Measurements from ENCODE around the gene ZNRF3. TPM values are rescaled to one million over a fixed set of nuclear protein-coding genes. Genes with fewer than 3 reads are reported as not detected.
"Not testable (repeated sequence)": the region's sequence is repeated elsewhere in the genome, so short reads cannot be mapped to it uniquely, and the experiment has no call there.

The ZNRF3 gene
- total and polyA plus RNA-seq, 2 donors = 1.1 to 1.3 TPM

GRCh38 chr22:29079218-29079901 is 196.0 kb downstream of the ZNRF3 start:
- Histone ChIP-seq H3K9me3 (ENCODE audit: control insufficient read depth in 2 of 2, insufficient read depth in 1 of 2, low read length in 1 of 2) (no peaks in the 10 kb centered on the region), H3K4me1 (ENCODE audit: control insufficient read depth in 2 of 2, insufficient read depth in 2 of 2, low read length in 2 of 2) (peaks cover 44 to 63% of the 10 kb centered on the region in 2 donors), H3K27ac (ENCODE audit: low read depth in 1 of 2, low read length in 1 of 2) (peak overlapping the region; percentile 65 to 97), H3K27me3 (ENCODE audit: control insufficient read depth in 2 of 2, insufficient read depth in 1 of 2, low read length in 1 of 2) (peaks cover 0 to 8% of the 10 kb centered on the region in 2 donors), H3K4me3 (ENCODE audit: low read length in 2 of 2) (peak overlapping the region in 1 of 2 donors; percentile 23), H3K36me3 (ENCODE audit: control insufficient read depth in 2 of 2, insufficient read depth in 2 of 2, low read length in 1 of 2) (peaks cover 0 to 6% of the 10 kb centered on the region in 2 donors)
- peak in 2 of 9 donors; percentile 47 to 73 for DNase-seq (ENCODE audit: low read depth in 6 of 9, low spot score in 9 of 9)
- WGBS = 23% methylated on average over 8 of the region's 8 CpGs

GRCh38 chr22:29080106-29080975 is 197.0 kb downstream of the ZNRF3 start:
- Histone ChIP-seq H3K27me3 (ENCODE audit: control insufficient read depth in 2 of 2, insufficient read depth in 1 of 2, low read length in 1 of 2) (no peaks in the 10 kb centered on the region), H3K36me3 (ENCODE audit: control insufficient read depth in 2 of 2, insufficient read depth in 2 of 2, low read length in 1 of 2) (peaks cover 0 to 6% of the 10 kb centered on the region in 2 donors), H3K9me3 (ENCODE audit: control insufficient read depth in 2 of 2, insufficient read depth in 1 of 2, low read length in 1 of 2) (no peaks in the 10 kb centered on the region), H3K27ac (ENCODE audit: low read depth in 1 of 2, low read length in 1 of 2) (peak overlapping the region in 1 of 2 donors; percentile 97), H3K4me1 (ENCODE audit: control insufficient read depth in 2 of 2, insufficient read depth in 2 of 2, low read length in 2 of 2) (peaks cover 34 to 54% of the 10 kb centered on the region in 2 donors), H3K4me3 (ENCODE audit: low read length in 2 of 2) (no peak overlapping the region)
- no peak for DNase-seq (ENCODE audit: low read depth in 6 of 9, low spot score in 9 of 9)
- WGBS = 83% methylated on average over 7 of the region's 7 CpGs

GRCh38 chr22:29081517-29082236 is 198.3 kb downstream of the ZNRF3 start:
- Histone ChIP-seq H3K27ac (ENCODE audit: low read depth in 1 of 2, low read length in 1 of 2) (no peak overlapping the region), H3K36me3 (ENCODE audit: control insufficient read depth in 2 of 2, insufficient read depth in 2 of 2, low read length in 1 of 2) (peaks cover 0 to 6% of the 10 kb centered on the region in 2 donors), H3K9me3 (ENCODE audit: control insufficient read depth in 2 of 2, insufficient read depth in 1 of 2, low read length in 1 of 2) (no peaks in the 10 kb centered on the region), H3K4me1 (ENCODE audit: control insufficient read depth in 2 of 2, insufficient read depth in 2 of 2, low read length in 2 of 2) (peaks cover 29 to 48% of the 10 kb centered on the region in 2 donors), H3K27me3 (ENCODE audit: control insufficient read depth in 2 of 2, insufficient read depth in 1 of 2, low read length in 1 of 2) (no peaks in the 10 kb centered on the region), H3K4me3 (ENCODE audit: low read length in 2 of 2) (no peak overlapping the region)
- WGBS = 94% methylated on average over 3 of the region's 3 CpGs
- DNase-seq (ENCODE audit: low read depth in 6 of 9, low spot score in 9 of 9) = no peak

GRCh38 chr22:29082826-29083545 is 199.6 kb downstream of the ZNRF3 start:
- 92% methylated on average over 7 of the region's 7 CpGs for WGBS
- Histone ChIP-seq H3K9me3 (ENCODE audit: control insufficient read depth in 2 of 2, insufficient read depth in 1 of 2, low read length in 1 of 2) (no peaks in the 10 kb centered on the region), H3K27me3 (ENCODE audit: control insufficient read depth in 2 of 2, insufficient read depth in 1 of 2, low read length in 1 of 2) (no peaks in the 10 kb centered on the region), H3K36me3 (ENCODE audit: control insufficient read depth in 2 of 2, insufficient read depth in 2 of 2, low read length in 1 of 2) (peaks cover 0 to 6% of the 10 kb centered on the region in 2 donors), H3K4me1 (ENCODE audit: control insufficient read depth in 2 of 2, insufficient read depth in 2 of 2, low read length in 2 of 2) (peaks cover 26 to 38% of the 10 kb centered on the region in 2 donors), H3K4me3 (ENCODE audit: low read length in 2 of 2) (no peak overlapping the region), H3K27ac (ENCODE audit: low read depth in 1 of 2, low read length in 1 of 2) (no peak overlapping the region)
- no peak for DNase-seq (ENCODE audit: low read depth in 6 of 9, low spot score in 9 of 9)

GRCh38 chr22:29083576-29083932 is 200.2 kb downstream of the ZNRF3 start:
- H3K9me3 ChIP-seq (ENCODE audit: control insufficient read depth in 2 of 2, insufficient read depth in 1 of 2, low read length in 1 of 2); DNase-seq (ENCODE audit: low read depth in 6 of 9, low spot score in 9 of 9); H3K36me3 ChIP-seq (ENCODE audit: control insufficient read depth in 2 of 2, insufficient read depth in 2 of 2, low read length in 1 of 2); H3K27ac ChIP-seq (ENCODE audit: low read depth in 1 of 2, low read length in 1 of 2); H3K4me3 ChIP-seq (ENCODE audit: low read length in 2 of 2); H3K27me3 ChIP-seq (ENCODE audit: control insufficient read depth in 2 of 2, insufficient read depth in 1 of 2, low read length in 1 of 2): not testable (repeated sequence)
- 98% methylated on average over 7 of the region's 7 CpGs for WGBS
- peaks cover 23 to 34% of the 10 kb centered on the region in 2 donors for H3K4me1 ChIP-seq (ENCODE audit: control insufficient read depth in 2 of 2, insufficient read depth in 2 of 2, low read length in 2 of 2)

GRCh38 chr22:29083933-29084591 is 200.7 kb downstream of the ZNRF3 start:
- H3K4me3 ChIP-seq (ENCODE audit: low read length in 2 of 2) = no peak overlapping the region
- 87% methylated on average over 5 of the region's 5 CpGs for WGBS
- H3K9me3 ChIP-seq (ENCODE audit: control insufficient read depth in 2 of 2, insufficient read depth in 1 of 2, low read length in 1 of 2) = no peaks in the 10 kb centered on the region
- H3K27me3 ChIP-seq (ENCODE audit: control insufficient read depth in 2 of 2, insufficient read depth in 1 of 2, low read length in 1 of 2) = no peaks in the 10 kb centered on the region
- DNase-seq (ENCODE audit: low read depth in 6 of 9, low spot score in 9 of 9) = no peak
- peaks cover 0 to 6% of the 10 kb centered on the region in 2 donors for H3K36me3 ChIP-seq (ENCODE audit: control insufficient read depth in 2 of 2, insufficient read depth in 2 of 2, low read length in 1 of 2)
- no peak overlapping the region for H3K27ac ChIP-seq (ENCODE audit: low read depth in 1 of 2, low read length in 1 of 2)
- peaks cover 20 to 29% of the 10 kb centered on the region in 2 donors for H3K4me1 ChIP-seq (ENCODE audit: control insufficient read depth in 2 of 2, insufficient read depth in 2 of 2, low read length in 2 of 2)

GRCh38 chr22:29087012-29087411 is 203.6 kb downstream of the ZNRF3 start:
- DNase-seq (ENCODE audit: low read depth in 6 of 9, low spot score in 9 of 9) = no peak

GRCh38 chr22:29088809-29089208 is 205.4 kb downstream of the ZNRF3 start:
- Histone ChIP-seq H3K27ac (ENCODE audit: low read depth in 1 of 2, low read length in 1 of 2) (no peak overlapping the region), H3K36me3 (ENCODE audit: control insufficient read depth in 2 of 2, insufficient read depth in 2 of 2, low read length in 1 of 2) (no peaks in the 10 kb centered on the region), H3K27me3 (ENCODE audit: control insufficient read depth in 2 of 2, insufficient read depth in 1 of 2, low read length in 1 of 2) (no peaks in the 10 kb centered on the region), H3K4me3 (ENCODE audit: low read length in 2 of 2) (no peak overlapping the region), H3K9me3 (ENCODE audit: control insufficient read depth in 2 of 2, insufficient read depth in 1 of 2, low read length in 1 of 2) (no peaks in the 10 kb centered on the region), H3K4me1 (ENCODE audit: control insufficient read depth in 2 of 2, insufficient read depth in 2 of 2, low read length in 2 of 2) (peaks cover 0 to 10% of the 10 kb centered on the region in 2 donors)
- no peak for DNase-seq (ENCODE audit: low read depth in 6 of 9, low spot score in 9 of 9)
- 100% methylated on average over 3 of the region's 3 CpGs for WGBS

More at GRCh38 chr22:29087012-29087411, 203.6 kb downstream of the ZNRF3 start:
- Histone ChIP-seq H3K9me3 (ENCODE audit: control insufficient read depth in 2 of 2, insufficient read depth in 1 of 2, low read length in 1 of 2) (no peaks in the 10 kb centered on the region), H3K4me3 (ENCODE audit: low read length in 2 of 2) (no peak overlapping the region), H3K36me3 (ENCODE audit: control insufficient read depth in 2 of 2, insufficient read depth in 2 of 2, low read length in 1 of 2) (peaks cover 0 to 6% of the 10 kb centered on the region in 2 donors), H3K27me3 (ENCODE audit: control insufficient read depth in 2 of 2, insufficient read depth in 1 of 2, low read length in 1 of 2) (no peaks in the 10 kb centered on the region), H3K4me1 (ENCODE audit: control insufficient read depth in 2 of 2, insufficient read depth in 2 of 2, low read length in 2 of 2) (peaks cover 0 to 11% of the 10 kb centered on the region in 2 donors), H3K27ac (ENCODE audit: low read depth in 1 of 2, low read length in 1 of 2) (no peak overlapping the region)
- WGBS = 100% methylated on average over 2 of the region's 2 CpGs

Measured in thymus (tissue), 11 donors.